Retinal pigment epithelial cell (primary cell): Measurements from ENCODE around the gene CDK5RAP2.
"Not testable (repeated sequence)": the region's sequence is repeated elsewhere in the genome, so short reads cannot be mapped to it uniquely, and the experiment has no call there.

Experiments used
- DNase-seq: peaks from one replicate; pipeline ENCODE4 v3.0.0-alpha.2; 2010; ENCODE audit warnings: low read depth
- H3K4me3 ChIP-seq: 2 replicates; pipeline ENCODE4 v1.5.1; 2011; ENCODE audit warnings: mild to moderate bottlenecking, low read length, control low read depth, moderate library complexity
- CTCF ChIP-seq: conservative IDR thresholded peaks from 2 replicates; pipeline ENCODE4 v1.5.1; 2011; ENCODE audit warnings: low read depth, low read length, control low read depth, inconsistent platforms

CDK5RAP2 gene

GRCh38 chr9:120561709-120562108 is 18.3 kb downstream of the CDK5RAP2 start:
- TF ChIP-seq CTCF: no peak
- no peak for DNase-seq
- no peak overlapping the region for H3K4me3 ChIP-seq

GRCh38 chr9:120559546-120559945 is 20.4 kb downstream of the CDK5RAP2 start:
- no peak for TF ChIP-seq CTCF
- no peak overlapping the region for H3K4me3 ChIP-seq
- no peak for DNase-seq

GRCh38 chr9:120558454-120558853 is 21.5 kb downstream of the CDK5RAP2 start:
- no peak for TF ChIP-seq CTCF
- DNase-seq: no peak
- H3K4me3 ChIP-seq: no peak overlapping the region

- no peak for DNase-seq
- TF ChIP-seq CTCF: no peak
- no peak overlapping the region for H3K4me3 ChIP-seq
These were observed 22.8 kb downstream of the CDK5RAP2 start for GRCh38 chr9:120557205-120557604.

GRCh38 chr9:120556775-120557174 is 23.2 kb downstream of the CDK5RAP2 start:
- TF ChIP-seq CTCF: no peak
- H3K4me3 ChIP-seq: no peak overlapping the region
- no peak for DNase-seq

- no peak for DNase-seq
- TF ChIP-seq CTCF: no peak
- no peak overlapping the region for H3K4me3 ChIP-seq
These were observed 24.1 kb downstream of the CDK5RAP2 start for GRCh38 chr9:120555839-120556238.

- not testable (repeated sequence) for DNase-seq, H3K4me3 ChIP-seq
These were observed 27.7 kb downstream of the CDK5RAP2 start for GRCh38 chr9:120552210-120552704.
